ENCODE results near the gene CHCHD10. TPM values are rescaled to one million over a fixed set of nuclear protein-coding genes. Genes with fewer than 3 reads are reported as not detected.

Gene CHCHD10
- total RNA-seq, 2 experiments from 2014 or later: 62.4 to 63.2 TPM

DNA sequence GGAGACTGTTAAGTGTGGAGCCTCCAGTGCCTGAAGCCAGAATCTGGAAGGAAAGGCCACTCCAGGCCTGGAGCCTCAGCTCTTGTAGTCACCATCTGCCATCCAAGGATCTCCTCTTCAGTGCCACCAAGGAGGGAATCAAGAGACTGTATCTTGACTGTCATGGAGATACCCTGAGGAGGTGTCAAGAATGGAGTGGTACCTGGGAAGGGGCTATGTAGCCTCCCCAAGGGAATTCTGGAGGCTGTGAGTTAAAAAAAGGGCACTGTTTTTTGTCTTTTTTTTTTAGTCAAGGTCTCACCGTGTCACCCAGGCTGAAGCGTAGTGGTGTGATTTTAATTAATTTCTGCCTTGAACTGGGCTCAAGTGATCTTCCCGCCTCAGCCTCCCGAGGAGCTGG lies 8.2 kb downstream of the CHCHD10 start:
- H3K27me3 Mint-ChIP-seq: peaks cover 3% of the 10 kb centered on the region
- H3K36me3 Mint-ChIP-seq (ENCODE audit: low read depth): no peaks in the 10 kb centered on the region
- H3K27ac Mint-ChIP-seq: no peak overlapping the region
- CTCF ChIA-PET: no interaction called here
- no peak overlapping the region for H3K4me3 Mint-ChIP-seq
- POLR2A ChIA-PET: no interaction called here
- peaks cover 22% of the 10 kb centered on the region for H3K4me1 Mint-ChIP-seq
- no peaks in the 10 kb centered on the region for H3K9me3 Mint-ChIP-seq
- DNase-seq: no peak

DNA sequence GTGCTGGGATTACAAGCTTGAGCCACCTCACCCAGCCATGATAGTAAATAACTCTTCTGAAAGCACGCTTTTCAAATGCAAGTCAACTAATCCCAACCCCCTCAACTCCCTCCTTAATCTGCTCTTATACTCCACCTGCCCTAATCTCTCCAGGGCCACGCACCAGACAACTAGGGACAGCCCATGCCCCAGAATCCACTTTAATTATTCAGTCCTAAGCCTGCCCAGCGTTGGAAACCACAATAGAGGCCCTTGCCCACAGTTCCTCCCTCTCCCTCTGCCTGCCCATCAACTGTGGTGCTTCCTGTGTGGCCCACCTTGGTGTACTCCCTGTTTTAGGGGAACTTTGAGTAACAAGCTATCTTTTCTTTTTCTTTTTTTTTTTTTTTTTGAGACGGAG lies 10.9 kb downstream of the CHCHD10 start:
- ChIA-PET POLR2A (no interaction called here), CTCF (no interaction called here)
- peaks cover 3% of the 10 kb centered on the region for H3K27me3 Mint-ChIP-seq
- H3K36me3 Mint-ChIP-seq (ENCODE audit: low read depth): no peaks in the 10 kb centered on the region
- peaks cover 5% of the 10 kb centered on the region for H3K4me1 Mint-ChIP-seq
- H3K27ac Mint-ChIP-seq: no peak overlapping the region
- no peaks in the 10 kb centered on the region for H3K9me3 Mint-ChIP-seq
- DNase-seq: no peak
- H3K4me3 Mint-ChIP-seq: no peak overlapping the region

DNA sequence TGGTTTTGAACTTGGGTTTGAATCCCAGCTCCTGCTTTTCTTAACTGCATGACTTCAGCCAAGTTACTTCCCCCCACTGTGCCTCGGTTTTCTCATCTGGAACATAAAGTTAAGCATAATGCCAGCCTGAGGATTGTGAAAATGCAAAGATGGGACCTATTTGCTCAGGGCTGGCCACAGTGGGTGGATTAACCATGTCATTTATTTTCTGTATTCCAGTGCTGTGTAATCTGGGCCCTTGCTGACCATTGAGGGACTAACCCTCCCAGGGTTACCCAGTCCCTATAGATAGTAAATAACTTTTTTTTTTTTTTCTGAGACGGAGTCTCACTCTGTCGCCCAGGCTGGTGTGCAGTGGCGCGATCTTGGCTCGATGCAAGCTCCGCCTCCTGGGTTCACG lies 12.1 kb downstream of the CHCHD10 start:
- DNase-seq: no peak
- Mint-ChIP-seq H3K27me3 (peaks cover 2% of the 10 kb centered on the region), H3K4me1 (peaks cover 4% of the 10 kb centered on the region), H3K9me3 (no peaks in the 10 kb centered on the region), H3K4me3 (no peak overlapping the region), H3K36me3 (ENCODE audit: low read depth) (no peaks in the 10 kb centered on the region), H3K27ac (no peak overlapping the region)
- POLR2A ChIA-PET: interaction anchor here (0.6 to 1.1 kb wide), 2 partner anchors 11 to 62 kb away, joined by 3 to 4 read pairs; no protein-coding TSS in a partner anchor
- CTCF ChIA-PET: no interaction called here

DNA sequence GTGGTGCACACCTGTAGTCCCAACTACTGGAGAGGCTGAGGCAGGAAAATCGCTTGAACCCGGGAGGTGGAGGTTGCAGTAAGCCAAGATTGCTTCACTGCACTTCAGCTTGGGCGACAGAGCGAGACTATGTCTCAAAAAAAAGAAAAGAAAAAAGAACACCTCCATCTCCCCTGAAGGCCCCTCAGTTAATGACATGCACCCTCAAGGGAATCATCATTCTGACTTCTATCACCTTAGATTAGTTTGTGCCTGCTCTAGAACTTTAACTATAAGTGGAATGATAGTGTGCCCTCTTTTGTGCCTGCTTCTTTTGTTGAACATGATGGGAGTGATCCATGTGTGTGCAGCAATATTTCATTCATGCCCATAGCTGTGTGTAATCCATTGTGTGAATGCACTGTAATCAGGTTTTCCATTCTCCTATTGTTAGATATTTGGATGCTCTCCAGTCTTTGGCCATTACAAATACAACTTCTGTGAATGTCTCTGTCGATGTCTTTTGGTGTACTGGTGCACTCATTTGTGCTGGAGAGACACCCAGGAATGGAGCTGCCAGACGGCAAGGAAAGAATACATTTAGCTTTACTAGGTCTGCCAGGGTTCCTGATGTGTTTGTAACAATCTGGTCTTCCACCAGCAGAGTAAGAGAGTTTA lies 12.7 kb downstream of the CHCHD10 start:
- CTCF ChIA-PET: no interaction called here
- no peak for DNase-seq
- Mint-ChIP-seq H3K9me3 (no peaks in the 10 kb centered on the region), H3K4me3 (no peak overlapping the region), H3K4me1 (peaks cover 9% of the 10 kb centered on the region), H3K36me3 (ENCODE audit: low read depth) (no peaks in the 10 kb centered on the region), H3K27me3 (peaks cover 2% of the 10 kb centered on the region), H3K27ac (no peak overlapping the region)
- POLR2A ChIA-PET: interaction anchor here (1.1 kb wide), 1 partner anchor 12 kb away, joined by 4 read pairs; no protein-coding TSS in a partner anchor

GRCh38 chr22:23754220-23754919 lies 13.4 kb downstream of the CHCHD10 start, which contains the start of gene VPREB3:
Gene VPREB3, minus strand, starts transcription at chr22:23754425. Its CDS starts 62 bp downstream, at chr22:23754363.
- POLR2A ChIA-PET: no interaction called here
- H3K27me3 Mint-ChIP-seq: peaks cover 2% of the 10 kb centered on the region
- H3K36me3 Mint-ChIP-seq (ENCODE audit: low read depth): no peaks in the 10 kb centered on the region
- no peak within 1 kb of the TSS for H3K4me3 Mint-ChIP-seq
- H3K9me3 Mint-ChIP-seq: no peaks in the 10 kb centered on the region
- peaks cover 16% of the 10 kb centered on the region for H3K4me1 Mint-ChIP-seq
- no peak within 1 kb of the TSS for H3K27ac Mint-ChIP-seq
- CTCF ChIA-PET: no interaction called here
- no peak for DNase-seq

- H3K27me3 Mint-ChIP-seq: peaks cover 2% of the 10 kb centered on the region
- ChIA-PET CTCF (no interaction called here), POLR2A (no interaction called here)
- DNase-seq: no peak
- peaks cover 16% of the 10 kb centered on the region for H3K4me1 Mint-ChIP-seq
- no peaks in the 10 kb centered on the region for H3K9me3 Mint-ChIP-seq
- no peaks in the 10 kb centered on the region for H3K36me3 Mint-ChIP-seq (ENCODE audit: low read depth)
- no peak overlapping the region for H3K4me3 Mint-ChIP-seq
- no peak overlapping the region for H3K27ac Mint-ChIP-seq
Observed at GRCh38 chr22:23753385-23753784, 14.4 kb downstream of the CHCHD10 start.

DNA sequence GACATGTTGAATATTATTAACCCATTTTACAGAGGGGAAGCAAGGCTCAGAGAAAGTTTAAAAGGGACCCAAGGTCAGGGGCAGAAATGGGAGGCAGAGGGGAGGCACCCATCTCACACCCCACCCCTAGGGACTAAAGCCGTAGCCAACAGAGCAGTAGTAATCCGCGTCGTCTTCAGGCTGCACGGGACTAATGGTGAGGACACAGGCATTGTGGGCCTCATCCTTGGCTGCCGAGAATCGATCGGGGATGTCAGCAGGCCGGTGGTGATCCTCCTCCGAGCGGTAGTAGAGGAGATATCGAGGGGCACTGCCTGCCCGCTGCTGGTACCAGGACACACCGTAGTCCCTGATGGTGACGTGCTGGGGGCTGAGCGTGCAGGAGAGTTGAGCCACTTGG lies 15.0 kb downstream of the CHCHD10 start:
- Mint-ChIP-seq H3K27me3 (peaks cover 2% of the 10 kb centered on the region), H3K4me1 (peaks cover 16% of the 10 kb centered on the region), H3K36me3 (ENCODE audit: low read depth) (no peaks in the 10 kb centered on the region), H3K9me3 (no peaks in the 10 kb centered on the region), H3K27ac (no peak overlapping the region), H3K4me3 (peak overlapping the region; percentile 7)
- POLR2A ChIA-PET: no interaction called here
- DNase-seq: no peak
- CTCF ChIA-PET: no interaction called here

DNA sequence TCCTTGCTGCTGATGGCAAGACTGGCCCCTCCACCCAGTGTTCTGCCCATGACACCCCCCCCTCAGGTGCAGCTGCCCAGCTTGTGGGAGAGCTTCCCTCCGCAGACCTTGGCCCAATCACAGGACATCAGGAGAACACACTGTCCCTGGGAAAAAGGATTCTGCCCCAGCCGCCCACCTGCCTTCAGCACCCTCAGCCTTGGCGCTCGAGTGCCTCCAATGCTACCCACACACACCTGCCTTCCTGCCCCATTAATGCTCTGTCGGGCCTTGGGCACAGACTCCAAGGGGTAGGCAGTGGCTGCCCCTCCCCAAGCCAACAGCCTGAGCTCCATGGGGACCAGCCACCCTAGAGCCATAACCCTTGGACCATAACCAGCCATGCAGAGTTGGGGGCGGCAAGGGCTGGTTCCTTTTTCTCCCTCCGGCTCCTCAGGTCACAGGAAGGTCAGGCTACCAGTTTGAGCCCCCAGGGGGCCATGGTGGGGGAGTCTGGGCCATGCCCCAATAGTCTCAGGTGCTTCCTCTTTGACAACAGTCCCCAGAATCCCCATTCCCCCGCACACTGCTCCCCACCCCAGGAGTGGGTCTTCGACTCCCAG lies 15.6 kb downstream of the CHCHD10 start:
- POLR2A ChIA-PET: interaction anchor here (0.6 to 3.2 kb wide), 4 partner anchors 15 to 454 kb away, joined by 3 to 18 read pairs (median 6); partner anchors contain the start of gene CHCHD10
- no peaks in the 10 kb centered on the region for H3K9me3 Mint-ChIP-seq
- H3K4me1 Mint-ChIP-seq: peaks cover 16% of the 10 kb centered on the region
- peaks cover 2% of the 10 kb centered on the region for H3K27me3 Mint-ChIP-seq
- H3K27ac Mint-ChIP-seq: peak overlapping the region; percentile 26
- CTCF ChIA-PET: interaction anchor here (0.8 kb wide), 1 partner anchor 105 kb away, joined by 6 read pairs; the partner anchor contains the start of gene SLC2A11
- H3K4me3 Mint-ChIP-seq: peak overlapping the region; percentile 66
- H3K36me3 Mint-ChIP-seq (ENCODE audit: low read depth): no peaks in the 10 kb centered on the region
- no peak for DNase-seq

DNA sequence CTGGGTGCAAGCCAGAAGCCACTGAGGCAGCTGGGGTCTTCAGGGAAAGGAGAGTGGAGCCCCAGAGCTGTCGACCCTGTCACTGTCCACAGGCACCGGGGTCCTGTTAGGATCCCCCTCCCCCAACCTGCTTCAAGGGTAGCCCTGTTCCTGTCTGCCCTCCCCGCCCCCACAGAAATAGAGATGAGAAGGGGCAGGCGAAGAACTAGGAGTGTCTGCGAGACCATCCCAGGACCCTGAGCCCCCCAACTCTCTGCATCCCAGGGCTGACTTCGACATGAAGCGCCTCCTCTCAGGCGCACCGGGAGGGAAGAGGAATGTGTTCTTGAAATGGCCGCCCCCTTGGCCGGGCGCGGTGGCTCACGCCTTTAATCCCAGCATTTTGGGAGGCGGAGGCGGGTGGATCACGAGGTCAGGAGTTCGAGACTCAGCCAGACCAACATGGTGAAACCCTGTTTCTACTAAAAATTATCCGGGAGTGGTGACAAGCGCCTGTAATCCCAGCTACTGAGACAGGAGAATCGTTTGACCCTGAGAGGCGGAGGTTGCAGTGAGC lies 16.3 kb downstream of the CHCHD10 start:
- ChIA-PET CTCF (interaction anchor here (0.8 to 1.4 kb wide), 2 partner anchors 106 to 142 kb away, joined by 3 to 6 read pairs; partner anchors contain the start of genes MIF and SLC2A11), POLR2A (interaction anchor here (0.6 to 3.2 kb wide), 5 partner anchors 12 to 455 kb away, joined by 3 to 18 read pairs (median 3); partner anchors contain the start of gene CHCHD10)
- H3K36me3 Mint-ChIP-seq (ENCODE audit: low read depth): no peaks in the 10 kb centered on the region
- no peaks in the 10 kb centered on the region for H3K27me3 Mint-ChIP-seq
- H3K4me1 Mint-ChIP-seq: peaks cover 16% of the 10 kb centered on the region
- no peak for DNase-seq
- H3K9me3 Mint-ChIP-seq: no peaks in the 10 kb centered on the region
- no peak overlapping the region for H3K27ac Mint-ChIP-seq
- peak overlapping the region; percentile 68 for H3K4me3 Mint-ChIP-seq

DNA sequence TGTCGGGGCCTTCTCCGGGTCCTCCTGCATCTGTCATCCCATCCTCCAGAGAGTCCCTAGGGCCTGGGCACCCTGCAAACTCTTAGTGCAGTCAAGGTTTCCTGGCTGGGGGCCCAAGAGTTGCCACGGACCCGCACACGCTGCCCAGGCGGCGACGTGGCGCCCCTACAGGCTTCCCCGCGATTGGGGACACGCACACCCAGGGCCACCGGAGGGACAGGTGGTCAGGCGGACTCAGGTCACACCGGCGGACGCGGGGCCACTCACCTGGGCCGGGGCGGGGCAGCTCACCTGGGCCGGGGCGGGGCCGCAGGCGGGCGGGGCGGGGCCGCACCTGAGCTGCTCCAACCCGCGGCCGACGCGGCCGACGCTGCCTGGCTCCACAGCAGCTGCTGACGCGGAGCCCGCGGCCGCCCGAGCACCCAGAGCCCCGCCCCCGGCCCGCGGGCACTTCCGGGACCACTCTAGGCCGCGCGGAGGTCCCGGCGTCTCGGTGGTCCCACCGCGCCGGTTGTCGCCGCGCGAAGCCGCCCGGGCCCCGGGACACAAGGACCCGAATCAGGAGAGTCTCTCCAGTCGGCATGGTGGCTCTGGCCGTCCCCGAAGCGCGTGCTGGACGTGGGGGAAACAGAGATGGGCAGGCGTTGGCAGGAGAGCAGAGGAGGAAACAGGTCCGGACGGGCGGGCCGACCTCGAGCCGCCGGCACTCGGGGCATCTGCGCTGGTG lies 16.9 kb downstream of the CHCHD10 start, which contains the start of gene ZNF70:
Gene ZNF70 (minus strand): TSS at position 399 of the 727 bp plus-strand sequence. CDS start 5,972 bp downstream, outside the sequence.
- Mint-ChIP-seq H3K4me1 (peaks cover 16% of the 10 kb centered on the region), H3K27me3 (no peaks in the 10 kb centered on the region), H3K36me3 (ENCODE audit: low read depth) (no peaks in the 10 kb centered on the region), H3K9me3 (no peaks in the 10 kb centered on the region), H3K4me3 (peak within 1 kb of the TSS; percentile 68), H3K27ac (peak within 1 kb of the TSS; percentile 26)
- ChIA-PET CTCF (interaction anchor here (0.8 to 1.4 kb wide), 2 partner anchors 106 to 143 kb away, joined by 3 to 6 read pairs; partner anchors contain the start of genes MIF and SLC2A11), POLR2A (interaction anchor here (0.6 to 3.2 kb wide), 5 partner anchors 13 to 57 kb away, joined by 3 to 18 read pairs (median 3); partner anchors contain the start of gene CHCHD10)
- peak; percentile 85 for DNase-seq

- POLR2A ChIA-PET: interaction anchor here (0.6 to 3.2 kb wide), 3 partner anchors 17 to 56 kb away, joined by 3 to 18 read pairs (median 8); partner anchors contain the start of gene CHCHD10
- peaks cover 16% of the 10 kb centered on the region for H3K4me1 Mint-ChIP-seq
- no peaks in the 10 kb centered on the region for H3K9me3 Mint-ChIP-seq
- CTCF ChIA-PET: interaction anchor here (0.9 to 1.4 kb wide), 2 partner anchors 144 kb away, joined by 3 read pairs; partner anchors contain the start of gene MIF
- DNase-seq: no peak
- H3K27ac Mint-ChIP-seq: no peak overlapping the region
- no peaks in the 10 kb centered on the region for H3K36me3 Mint-ChIP-seq (ENCODE audit: low read depth)
- no peaks in the 10 kb centered on the region for H3K27me3 Mint-ChIP-seq
- peak overlapping the region; percentile 63 for H3K4me3 Mint-ChIP-seq
Observed at GRCh38 chr22:23750367-23750713, 17.4 kb downstream of the CHCHD10 start.

GRCh38 chr22:23749841-23750301 lies 17.9 kb downstream of the CHCHD10 start:
- no peak overlapping the region for H3K27ac Mint-ChIP-seq
- POLR2A ChIA-PET: interaction anchor here (3.2 kb wide), 1 partner anchor 17 kb away, joined by 18 read pairs; the partner anchor contains the start of gene CHCHD10

More at GRCh38 chr22:23749841-23750301, 17.9 kb downstream of the CHCHD10 start:
- CTCF ChIA-PET: interaction anchor here (0.7 to 0.9 kb wide), 3 partner anchors 9 to 145 kb away, joined by 3 to 5 read pairs (median 3); partner anchors contain the start of gene MIF
- Mint-ChIP-seq H3K36me3 (ENCODE audit: low read depth) (peaks cover 4% of the 10 kb centered on the region), H3K27me3 (no peaks in the 10 kb centered on the region), H3K9me3 (no peaks in the 10 kb centered on the region), H3K4me1 (peaks cover 18% of the 10 kb centered on the region), H3K4me3 (peak overlapping the region; percentile 63)
- DNase-seq: no peak

All from activated CD4-positive, alpha-beta memory T cell treated with anti-CD3 and anti-CD28 coated beads, Interleukin-2, amount 10 ng/mL, durations not matched to agents 7 days and 5 days (primary cell).